K562 (cell line): ENCODE measurements around the gene KLHL22. TPM values are rescaled to one million over a fixed set of nuclear protein-coding genes. Genes with fewer than 3 reads are reported as not detected.

Experiments
- ATF7 ChIP-seq: fragments of 450-650 bp; IDR thresholded peaks from 2 replicates; pipeline ENCODE4 v1.7.1; 2014; ENCODE audit warnings: mild to moderate bottlenecking, moderate library complexity
- CBFA2T2 ChIP-seq: fragments of 450-650 bp; conservative IDR thresholded peaks from 2 replicates; pipeline ENCODE4 v1.6.1; 2017; ENCODE audit warnings: mild to moderate bottlenecking
- CC2D1A ChIP-seq: fragments of 450-650 bp; IDR thresholded peaks from 2 replicates; pipeline ENCODE4 v1.6.1; 2017; ENCODE audit warnings: mild to moderate bottlenecking
- DLX4 ChIP-seq: fragments of 250-450 bp; sonication (Bioruptor Pico); IDR thresholded peaks from 2 replicates; pipeline ENCODE4 v1.6.1; 2021; ENCODE audit warnings: mild to moderate bottlenecking
- EWSR1 ChIP-seq: fragments of 450-650 bp; IDR thresholded peaks from 2 replicates; pipeline ENCODE4 v1.6.1; 2018; ENCODE audit warnings: borderline replicate concordance, mild to moderate bottlenecking, low read depth, moderate library complexity; ENCODE audit not compliant: partially characterized antibody
- IFI16 ChIP-seq: fragments of 250-450 bp; sonication (Bioruptor Pico); IDR thresholded peaks from 2 replicates; pipeline ENCODE4 v2.1.2; 2022; ENCODE audit warnings: mild to moderate bottlenecking, inconsistent platforms
- PBX2 ChIP-seq, 2 experiments: IDR thresholded peaks in 1 of 2; conservative IDR thresholded peaks in 1 of 2; 2 replicates each; pipeline ENCODE4 v1.6.1; 2016; ENCODE audit warnings: low read depth in 2 of 2, mild to moderate bottlenecking in 1 of 2, missing compliant biosample characterization in 1 of 2, missing genetic modification characterization in 1 of 2, moderate library complexity in 1 of 2
- PCBP1 ChIP-seq: fragments of 200-400 bp; formaldehyde crosslinking; IDR thresholded peaks from 2 replicates; pipeline ENCODE4 v1.6.1; 2018; ENCODE audit warnings: mild to moderate bottlenecking, low read depth, low read length; ENCODE audit not compliant: poor library complexity, severe bottlenecking
- STAT5A ChIP-seq: IDR thresholded peaks from 2 replicates; pipeline ENCODE4 v1.6.1; 2012; ENCODE audit warnings: low read length, inconsistent platforms, borderline replicate concordance
- TAF9B ChIP-seq: fragments of 450-650 bp; IDR thresholded peaks from 2 replicates; pipeline ENCODE4 v1.6.1; 2018; ENCODE audit warnings: mild to moderate bottlenecking; ENCODE audit not compliant: partially characterized antibody
- TEAD1 ChIP-seq, 2 experiments: fragments of 450-650 bp in 1 of 2; sonication (generic) in 1 of 2; formaldehyde crosslinking; IDR thresholded peaks; 2 replicates each; pipeline versions ENCODE4 v1.4.0 to v1.8.0; 2020 to 2022; ENCODE audit warnings: mild to moderate bottlenecking in 2 of 2, missing genetic modification reagents in 1 of 2
- ZBTB11 ChIP-seq, 3 experiments: fragments of 200-800 bp in 1 of 3; fragments of 250-450 bp in 1 of 3; fragments of 450-650 bp in 1 of 3; sonication (Bioruptor Pico) in 1 of 3; sonication (Bioruptor generic) in 1 of 3; formaldehyde crosslinking in 1 of 3; IDR thresholded peaks; 2 replicates each; pipeline versions ENCODE4 v1.6.1 to v1.8.0; 2016 to 2022; ENCODE audit warnings: mild to moderate bottlenecking in 2 of 3, missing genetic modification characterization in 2 of 3, missing compliant biosample characterization in 1 of 3, moderate library complexity in 1 of 3
- ZNF133 ChIP-seq: fragments of 250-450 bp; sonication (Bioruptor Pico); IDR thresholded peaks from 2 replicates; pipeline ENCODE4 v1.4.0; 2020; ENCODE audit warnings: mild to moderate bottlenecking
- ZNF589 ChIP-seq: fragments of 200-800 bp; sonication (Bioruptor generic); IDR thresholded peaks from 2 replicates; pipeline ENCODE4 v1.6.1; 2016; ENCODE audit warnings: low read depth, missing genetic modification characterization, missing compliant biosample characterization
- ZNF668 ChIP-seq: fragments of 250-450 bp; sonication (Bioruptor Pico); IDR thresholded peaks from 2 replicates; pipeline ENCODE4 v1.8.0; 2022; ENCODE audit warnings: mild to moderate bottlenecking, inconsistent platforms
- ZNF79 ChIP-seq: fragments of 250-450 bp; sonication (Bioruptor Pico); IDR thresholded peaks from 2 replicates; pipeline ENCODE4 v1.4.0; 2020; ENCODE audit warnings: low read depth, mild to moderate bottlenecking, moderate library complexity
- ZNF830 ChIP-seq: fragments of 250-450 bp; sonication (Bioruptor Pico); IDR thresholded peaks from 2 replicates; pipeline ENCODE4 v1.5.0; 2021; ENCODE audit warnings: mild to moderate bottlenecking
- polyA plus RNA-seq, 8 experiments: library from polyadenylated mRNA; depleted of rRNA in 4 of 8; stranded (reverse) in 5 of 8; unstranded in 3 of 8; fragments of >200 nt; fragmentation: Nextera tagmentation in 2 of 8; fragmentation: Illumina TruSeq in 1 of 8; extraction: Ambion mirVana in 2 of 8; extraction: Trizol in 1 of 8; gene quantifications; 2 replicates each; pipeline versions ENCODE4 v1.2.1 to v1.2.3, GENCODE V29; 2011 to 2014; ENCODE audit warnings: inconsistent platforms in 1 of 8, missing spikeins in 1 of 8
- total RNA-seq, 7 experiments: library from RNA; depleted of rRNA in 6 of 7; stranded (reverse); fragments of >200 nt in 6 of 7; fragmentation: Illumina TruSeq in 2 of 7; extraction: Trizol in 2 of 7; gene quantifications; 2 replicates each; pipeline versions ENCODE4 v1.2.1 to v1.2.3, GENCODE V29; 2011 to 2021; ENCODE audit warnings: low replicate concordance in 1 of 7

Gene KLHL22
- total and polyA plus RNA-seq, 9 of the 15 experiments (the other 6 are each of a cell fraction or from before 2014, with no cell fraction given) = 1.3 to 25.6 (median 15.2) TPM

DNA sequence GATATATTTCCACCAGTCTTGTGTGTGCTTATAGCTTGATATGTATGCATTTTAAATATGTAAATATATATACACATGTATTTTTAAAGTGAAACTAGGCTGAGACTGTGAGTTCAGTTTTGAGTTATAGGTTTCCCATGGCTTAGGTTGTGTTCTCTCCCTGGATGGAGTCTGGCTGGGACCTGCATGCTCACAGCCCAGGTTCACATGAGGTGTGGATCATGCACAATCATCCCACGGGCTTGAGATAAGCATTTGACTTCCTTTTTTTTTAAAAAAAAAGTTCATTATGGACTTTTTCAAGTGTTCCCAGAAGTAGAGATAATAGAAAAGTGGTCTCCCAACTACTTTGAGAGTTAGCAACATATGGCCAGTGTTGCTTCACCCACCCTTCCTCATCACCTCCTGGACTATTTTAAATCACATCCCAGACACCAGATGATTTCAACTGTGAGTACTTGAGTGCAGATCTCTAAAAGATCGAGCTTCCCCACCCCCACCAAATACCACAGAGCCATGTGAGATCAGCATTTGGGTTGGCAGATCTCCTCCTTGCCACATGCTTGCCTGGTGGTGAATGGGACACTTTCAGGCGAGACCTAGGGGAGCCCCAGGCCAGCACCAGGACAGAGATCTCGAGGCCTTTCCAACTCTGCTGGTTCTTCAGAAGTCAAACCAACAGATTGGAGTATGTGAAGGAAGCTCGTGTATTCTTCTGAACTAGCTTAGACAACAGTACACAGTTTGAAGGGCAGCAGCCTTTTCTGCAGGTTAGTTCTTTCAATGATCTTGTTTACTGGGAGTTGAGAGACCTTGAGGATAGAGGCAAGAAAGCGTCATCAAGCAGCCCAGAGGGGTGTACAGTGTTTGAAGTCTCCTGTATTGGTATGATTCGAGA is 27.7 kb upstream of the KLHL22 start (continued):
- no peak for TF ChIP-seq EWSR1
- TF ChIP-seq ZNF589 (CRISPR knock-in tag) = peak; percentile 4; the same call in 1 of the 2 replicates
- peak; percentile 25; the same call in 1 of the 2 replicates for TF ChIP-seq IFI16 (CRISPR knock-in tag)
- TF ChIP-seq CBFA2T2 = no peak
- no peak for TF ChIP-seq PCBP1
- TF ChIP-seq ZNF133 (CRISPR knock-in tag) = peak; percentile 8; the same call in 1 of the 2 replicates
- peak; percentile 53; the same call in 1 of the 2 replicates for TF ChIP-seq STAT5A
- TF ChIP-seq TAF9B = no peak
- TF ChIP-seq DLX4 = no peak
- peak; percentile 31; the same call in 1 of the 2 replicates for TF ChIP-seq ZNF668 (CRISPR knock-in tag)
- TF ChIP-seq CC2D1A = no peak
- TF ChIP-seq PBX2 (CRISPR knock-in tag; IDR thresholded peaks at IDR 0.05; ENCODE audit: low read depth) = no peak
- TF ChIP-seq PBX2 (tag; conservative IDR thresholded peaks at IDR 0.05; ENCODE audit: low read depth) = no peak
- peak; percentile 29; the same call in 1 of the 2 replicates for TF ChIP-seq ZNF79
- peak; percentile 20 to 67; a peak in 3 of 4 replicates for TF ChIP-seq TEAD1 (CRISPR knock-in tag; IDR thresholded peaks at IDR 0.05)
- no peak for TF ChIP-seq ATF7
- TF ChIP-seq ZNF830 (CRISPR knock-in tag) = no peak
- TF ChIP-seq ZBTB11 (CRISPR knock-in tag; IDR thresholded peaks at IDR 0.05) = peak in 1 of 3 experiments; percentile 52; a peak in 1 of 6 replicates
